HS-27A (cell line): ENCODE results near the gene CWC27.

Experiments used
- DNase-seq: peaks from one replicate; pipeline ENCODE4 v3.0.0-alpha.2; 2012; ENCODE audit warnings: low read depth, missing footprints

CWC27 gene

GRCh38 chr5:65037831-65038815, 269.4 kb downstream of the CWC27 start:
- DNase-seq = no peak

DNA sequence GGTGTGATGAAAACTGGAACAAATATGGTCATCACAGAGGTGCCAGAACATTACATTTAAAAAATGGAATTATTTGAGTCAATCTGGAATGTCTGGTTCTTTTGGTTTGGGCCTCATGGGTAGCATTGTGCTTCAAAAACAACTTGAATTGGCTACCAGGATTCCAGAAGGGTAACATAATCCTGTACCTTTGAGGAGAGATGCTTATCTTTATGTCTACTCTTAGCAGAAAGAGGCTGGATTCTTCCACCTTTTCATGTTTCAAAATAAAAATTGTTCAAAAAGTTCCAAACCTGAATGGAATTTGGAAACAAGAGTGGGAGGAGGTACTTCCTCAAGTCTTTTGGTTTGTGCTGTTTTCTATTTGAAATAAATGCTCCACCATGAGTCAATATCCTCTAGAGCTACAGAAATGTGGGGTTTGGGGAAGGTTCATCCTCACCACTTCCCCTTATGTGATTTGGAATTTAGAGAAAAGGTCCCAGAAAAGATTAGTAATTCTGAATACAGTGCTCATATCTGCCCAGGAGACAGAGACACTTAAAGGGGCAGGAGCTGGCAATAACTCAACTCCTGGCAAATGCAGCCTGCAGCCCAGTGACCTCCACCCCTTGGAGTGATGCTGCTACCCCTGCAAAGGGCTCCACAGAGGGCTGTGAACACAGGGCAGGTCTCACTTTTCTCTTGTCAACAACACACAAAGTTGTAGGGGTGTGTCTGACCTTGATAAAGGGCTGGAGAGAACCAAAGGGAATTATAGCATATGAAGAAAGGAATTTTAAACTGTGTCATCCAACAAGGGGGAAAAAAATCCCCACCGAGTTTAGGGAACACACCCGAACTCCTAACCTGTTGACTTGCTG, 272.8 kb downstream of the CWC27 start:
- DNase-seq = no peak

DNA sequence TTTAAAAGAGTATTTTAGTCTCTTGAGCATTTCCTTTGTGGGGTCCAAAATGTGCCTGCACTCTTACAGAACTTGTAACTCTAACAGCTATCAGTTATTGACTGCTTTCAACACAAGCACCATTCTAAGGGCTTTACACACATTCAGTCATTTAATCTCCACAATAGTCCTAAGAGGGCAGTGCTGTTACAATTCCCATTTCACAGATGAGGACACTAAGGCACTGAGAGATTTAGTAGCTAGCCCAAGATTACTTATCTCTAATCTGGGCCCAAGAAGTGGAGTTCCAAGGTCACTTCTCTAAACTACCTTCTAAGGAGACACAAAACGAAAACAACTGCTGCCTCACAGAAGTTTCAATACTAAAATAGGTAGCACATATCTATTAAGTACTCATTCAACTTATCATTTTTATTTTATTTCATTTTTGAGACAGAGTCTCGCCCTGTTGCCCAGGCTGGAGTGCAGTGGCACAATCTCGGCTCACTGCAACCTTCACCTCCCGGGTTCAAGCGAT, 275.2 kb downstream of the CWC27 start:
- DNase-seq = no peak

GRCh38 chr5:65047225-65047624, 278.5 kb downstream of the CWC27 start:
- DNase-seq = no peak

DNA sequence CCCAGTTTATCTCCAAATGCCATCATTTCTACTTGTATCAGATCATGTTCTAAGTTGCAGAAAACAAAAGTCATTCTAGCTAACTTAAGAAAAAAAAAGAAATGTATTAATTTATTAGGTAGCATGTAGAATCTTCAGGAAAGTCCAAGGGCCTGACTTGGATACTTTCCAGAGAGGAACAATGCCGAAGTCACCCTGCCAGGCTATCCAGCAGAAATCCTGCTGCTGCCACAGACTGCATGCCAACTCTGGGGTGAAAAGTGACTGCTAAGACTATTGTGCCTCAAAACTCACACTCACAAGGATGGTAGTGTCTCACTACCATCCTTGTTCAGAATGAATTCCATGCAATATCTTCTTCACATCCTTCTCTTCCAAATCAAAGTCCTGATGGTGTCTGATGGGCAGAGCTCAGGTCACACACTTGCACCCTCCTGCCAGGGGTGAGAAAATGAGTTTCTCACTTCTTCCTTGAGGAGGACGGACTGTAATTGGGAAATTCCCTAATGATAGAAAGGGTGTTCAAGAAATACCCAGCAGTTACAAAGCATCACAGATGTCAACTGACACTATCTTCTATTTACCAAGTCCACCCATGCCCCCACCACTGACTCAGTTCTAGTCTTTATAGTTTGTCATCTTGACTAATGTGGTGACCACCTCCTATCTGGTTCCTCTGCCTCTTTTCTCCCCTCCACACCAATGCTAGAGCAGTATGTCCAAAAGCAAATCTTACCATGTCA, 279.4 kb downstream of the CWC27 start:
- no peak for DNase-seq

DNA sequence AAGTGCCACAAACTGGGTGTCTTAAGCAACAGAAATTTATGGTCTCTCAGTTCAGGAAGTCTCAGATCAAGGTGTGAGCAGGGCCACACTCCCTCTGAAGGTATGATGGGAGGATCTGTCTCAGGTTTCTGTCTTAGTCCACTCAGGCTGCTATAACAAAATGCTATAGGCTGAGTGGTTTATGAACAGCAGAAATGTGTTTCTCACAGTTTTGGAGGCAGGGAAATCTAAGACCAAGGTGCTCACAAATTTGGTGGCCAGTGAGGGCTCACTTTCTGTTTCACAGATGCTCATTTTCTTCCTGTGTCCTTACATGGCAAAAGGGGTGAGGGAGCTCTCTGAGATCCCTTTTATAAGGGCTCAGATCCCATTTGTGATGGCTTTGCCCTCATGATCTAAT, 281.4 kb downstream of the CWC27 start:
- no peak for DNase-seq

- no peak for DNase-seq
Measured at GRCh38 chr5:65050826-65051498, 282.2 kb downstream of the CWC27 start.

GRCh38 chr5:65055938-65056337, 287.2 kb downstream of the CWC27 start:
- DNase-seq = no peak

DNA sequence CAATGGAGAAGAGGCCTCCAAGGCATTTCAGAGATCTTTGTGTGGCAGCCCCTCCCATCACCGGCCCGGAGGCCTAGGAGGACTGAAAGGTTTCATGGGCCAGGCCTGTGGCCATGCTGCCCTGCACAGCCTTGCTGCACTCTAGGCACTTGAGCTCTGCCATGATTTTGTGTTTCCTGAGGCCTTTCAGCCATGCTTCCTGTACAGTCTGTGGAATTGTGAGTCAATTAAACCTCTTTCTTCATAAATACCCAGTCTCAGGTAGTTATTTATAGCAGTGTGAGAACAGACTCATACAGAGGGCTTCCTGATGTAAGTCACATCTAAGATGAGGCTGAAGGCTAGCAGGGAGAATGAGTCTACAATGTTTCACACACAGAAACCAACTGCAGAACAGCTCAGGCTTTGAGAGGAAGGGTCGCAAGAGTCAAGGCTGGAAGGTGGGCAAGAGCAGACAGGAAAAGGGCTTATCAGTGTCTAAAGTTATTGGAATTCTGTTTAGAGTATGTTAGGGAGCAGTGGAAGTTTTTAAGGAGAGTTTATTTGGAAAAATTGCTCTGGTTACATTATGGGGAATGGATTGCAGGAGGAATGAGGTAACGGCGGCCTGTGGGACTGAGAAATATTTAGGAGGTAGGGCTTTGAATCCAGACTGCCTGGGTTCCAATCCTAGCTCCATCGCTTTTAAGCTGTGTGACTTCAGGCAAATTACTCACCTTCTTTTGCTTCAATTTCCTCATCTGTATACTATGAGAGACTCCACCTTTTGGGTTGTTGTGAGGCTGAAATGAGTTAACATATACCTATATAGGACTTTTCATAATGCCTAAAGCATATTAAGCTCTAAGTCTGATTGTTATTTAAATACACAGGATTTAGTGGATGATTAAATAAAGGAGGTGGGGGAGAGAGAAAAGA, 291.2 kb downstream of the CWC27 start:
- no peak for DNase-seq

- no peak for DNase-seq
Measured at GRCh38 chr5:65061250-65061973, 292.7 kb downstream of the CWC27 start.

DNA sequence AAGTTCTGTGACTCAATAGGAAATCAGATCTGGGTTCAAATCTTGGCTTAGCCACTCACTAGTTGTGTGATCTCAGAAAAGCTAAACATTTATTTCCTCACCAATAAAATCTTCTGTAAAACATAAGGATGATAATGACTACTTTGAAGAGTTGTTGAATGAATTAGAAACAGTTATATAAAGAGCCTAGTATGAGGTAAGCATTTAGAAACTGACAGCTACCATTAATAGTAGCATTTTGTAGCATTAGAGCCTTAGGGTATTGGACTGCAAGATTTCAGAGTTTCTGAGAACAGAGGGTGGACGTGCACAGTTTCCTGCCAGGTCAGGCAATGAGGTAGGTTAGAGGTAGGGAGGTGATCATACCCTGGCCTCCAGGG, 293.2 kb downstream of the CWC27 start:
- DNase-seq = no peak

DNA sequence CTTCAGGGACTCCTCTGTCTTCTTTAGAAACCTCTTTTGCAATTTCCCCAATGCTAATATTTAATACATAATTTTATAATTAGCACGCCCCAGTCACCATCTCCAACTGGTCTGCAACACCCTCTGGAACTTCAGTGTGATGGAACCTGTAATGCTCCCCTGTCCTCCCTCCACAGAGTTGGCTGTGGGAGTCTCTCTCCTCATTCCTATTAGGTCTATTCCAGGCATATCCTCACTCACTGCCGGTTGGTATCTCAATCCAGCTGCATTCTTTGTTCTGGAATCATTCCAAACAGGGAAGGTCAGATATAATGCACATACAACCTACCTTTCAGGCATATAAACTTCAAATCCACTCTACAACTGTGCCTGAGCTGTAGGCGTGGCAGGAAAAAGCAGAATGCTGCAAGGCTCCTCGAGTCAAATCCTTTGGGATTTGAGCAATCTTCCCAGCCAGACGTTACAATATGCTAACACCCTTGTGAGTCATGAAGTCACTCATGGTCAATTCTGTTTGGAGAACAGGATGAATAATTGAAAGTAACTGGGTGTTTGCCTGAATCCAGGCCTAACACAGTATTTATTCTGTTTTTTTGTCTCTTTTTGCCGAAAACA, 293.8 kb downstream of the CWC27 start:
- peak; percentile 54 for DNase-seq

DNA sequence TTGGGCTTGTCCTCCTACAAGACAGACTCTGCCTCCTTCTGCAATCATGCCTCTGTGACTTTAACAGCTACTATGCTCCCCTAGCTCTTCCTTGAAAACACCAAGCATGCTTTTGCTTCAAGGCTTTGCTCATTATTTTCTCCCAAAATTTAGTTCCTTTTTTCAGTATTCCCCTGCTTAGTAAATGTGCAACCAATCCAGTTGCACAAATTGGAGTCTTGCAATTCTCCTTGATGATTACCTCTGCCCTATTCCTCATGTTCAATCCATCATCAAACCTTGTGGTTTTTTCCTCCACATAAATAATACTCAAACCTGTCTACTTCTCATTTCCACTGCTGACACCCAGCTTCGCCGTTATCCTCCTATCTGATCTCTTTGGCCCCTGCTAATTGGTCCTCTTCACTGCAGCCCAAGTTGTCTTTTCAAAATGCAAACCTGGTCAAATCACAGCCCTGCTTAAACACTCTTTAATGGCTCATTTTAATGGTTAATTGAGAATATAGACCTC, 296.3 kb downstream of the CWC27 start:
- no peak for DNase-seq

GRCh38 chr5:65066387-65067146, 297.8 kb downstream of the CWC27 start:
- no peak for DNase-seq

DNA sequence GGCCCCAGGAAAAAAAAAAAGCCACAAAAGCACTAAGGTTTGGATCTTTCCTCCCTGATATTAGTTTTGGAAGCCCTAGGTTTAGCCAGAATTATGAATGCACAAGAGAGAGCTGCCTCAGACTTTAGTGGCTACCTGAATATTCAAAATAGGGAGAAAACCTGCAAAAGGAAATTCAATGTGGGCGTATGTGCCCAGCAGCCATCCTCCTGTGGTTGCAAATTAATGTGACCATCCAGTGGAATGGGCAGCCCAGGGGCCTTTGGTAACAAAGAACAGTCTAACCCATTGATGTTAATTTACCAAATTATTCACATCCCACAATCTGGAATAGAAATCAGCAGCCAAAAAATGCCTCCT, 298.4 kb downstream of the CWC27 start:
- DNase-seq = no peak
